K562 (cell line): ENCODE results near the gene NUPR1. TPM values are rescaled to one million over a fixed set of nuclear protein-coding genes. Genes with fewer than 3 reads are reported as not detected.

Source experiments
- GTF2E2 ChIP-seq: fragments of 200-800 bp; sonication (Bioruptor generic); IDR thresholded peaks from 2 replicates; pipeline ENCODE4 v1.6.1; 2016; ENCODE audit warnings: missing genetic modification characterization, missing compliant biosample characterization
- polyA plus RNA-seq, 8 experiments: library from polyadenylated mRNA; depleted of rRNA in 4 of 8; stranded (reverse) in 5 of 8; unstranded in 3 of 8; fragments of >200 nt; fragmentation: Nextera tagmentation in 2 of 8; fragmentation: Illumina TruSeq in 1 of 8; extraction: Ambion mirVana in 2 of 8; extraction: Trizol in 1 of 8; gene quantifications; 2 replicates each; pipeline versions ENCODE4 v1.2.1 to v1.2.3, GENCODE V29; 2011 to 2014; ENCODE audit warnings: inconsistent platforms in 1 of 8, missing spikeins in 1 of 8
- total RNA-seq, 7 experiments: library from RNA; depleted of rRNA in 6 of 7; stranded (reverse); fragments of >200 nt in 6 of 7; fragmentation: Illumina TruSeq in 2 of 7; extraction: Trizol in 2 of 7; gene quantifications; 2 replicates each; pipeline versions ENCODE4 v1.2.1 to v1.2.3, GENCODE V29; 2011 to 2021; ENCODE audit warnings: low replicate concordance in 1 of 7
- TF ChIP-seq, protein P1 (sequence below): fragments of 450-650 bp; IDR thresholded peaks from 2 replicates; pipeline ENCODE4 v1.6.1; 2016; ENCODE audit warnings: mild to moderate bottlenecking, moderate library complexity

NUPR1 gene
- total and polyA plus RNA-seq, 9 of the 15 experiments (the other 6 are each of a cell fraction or from before 2014, with no cell fraction given): 0.07 to 1.5 (median 0.27) TPM

- TF ChIP-seq, protein P1, sequence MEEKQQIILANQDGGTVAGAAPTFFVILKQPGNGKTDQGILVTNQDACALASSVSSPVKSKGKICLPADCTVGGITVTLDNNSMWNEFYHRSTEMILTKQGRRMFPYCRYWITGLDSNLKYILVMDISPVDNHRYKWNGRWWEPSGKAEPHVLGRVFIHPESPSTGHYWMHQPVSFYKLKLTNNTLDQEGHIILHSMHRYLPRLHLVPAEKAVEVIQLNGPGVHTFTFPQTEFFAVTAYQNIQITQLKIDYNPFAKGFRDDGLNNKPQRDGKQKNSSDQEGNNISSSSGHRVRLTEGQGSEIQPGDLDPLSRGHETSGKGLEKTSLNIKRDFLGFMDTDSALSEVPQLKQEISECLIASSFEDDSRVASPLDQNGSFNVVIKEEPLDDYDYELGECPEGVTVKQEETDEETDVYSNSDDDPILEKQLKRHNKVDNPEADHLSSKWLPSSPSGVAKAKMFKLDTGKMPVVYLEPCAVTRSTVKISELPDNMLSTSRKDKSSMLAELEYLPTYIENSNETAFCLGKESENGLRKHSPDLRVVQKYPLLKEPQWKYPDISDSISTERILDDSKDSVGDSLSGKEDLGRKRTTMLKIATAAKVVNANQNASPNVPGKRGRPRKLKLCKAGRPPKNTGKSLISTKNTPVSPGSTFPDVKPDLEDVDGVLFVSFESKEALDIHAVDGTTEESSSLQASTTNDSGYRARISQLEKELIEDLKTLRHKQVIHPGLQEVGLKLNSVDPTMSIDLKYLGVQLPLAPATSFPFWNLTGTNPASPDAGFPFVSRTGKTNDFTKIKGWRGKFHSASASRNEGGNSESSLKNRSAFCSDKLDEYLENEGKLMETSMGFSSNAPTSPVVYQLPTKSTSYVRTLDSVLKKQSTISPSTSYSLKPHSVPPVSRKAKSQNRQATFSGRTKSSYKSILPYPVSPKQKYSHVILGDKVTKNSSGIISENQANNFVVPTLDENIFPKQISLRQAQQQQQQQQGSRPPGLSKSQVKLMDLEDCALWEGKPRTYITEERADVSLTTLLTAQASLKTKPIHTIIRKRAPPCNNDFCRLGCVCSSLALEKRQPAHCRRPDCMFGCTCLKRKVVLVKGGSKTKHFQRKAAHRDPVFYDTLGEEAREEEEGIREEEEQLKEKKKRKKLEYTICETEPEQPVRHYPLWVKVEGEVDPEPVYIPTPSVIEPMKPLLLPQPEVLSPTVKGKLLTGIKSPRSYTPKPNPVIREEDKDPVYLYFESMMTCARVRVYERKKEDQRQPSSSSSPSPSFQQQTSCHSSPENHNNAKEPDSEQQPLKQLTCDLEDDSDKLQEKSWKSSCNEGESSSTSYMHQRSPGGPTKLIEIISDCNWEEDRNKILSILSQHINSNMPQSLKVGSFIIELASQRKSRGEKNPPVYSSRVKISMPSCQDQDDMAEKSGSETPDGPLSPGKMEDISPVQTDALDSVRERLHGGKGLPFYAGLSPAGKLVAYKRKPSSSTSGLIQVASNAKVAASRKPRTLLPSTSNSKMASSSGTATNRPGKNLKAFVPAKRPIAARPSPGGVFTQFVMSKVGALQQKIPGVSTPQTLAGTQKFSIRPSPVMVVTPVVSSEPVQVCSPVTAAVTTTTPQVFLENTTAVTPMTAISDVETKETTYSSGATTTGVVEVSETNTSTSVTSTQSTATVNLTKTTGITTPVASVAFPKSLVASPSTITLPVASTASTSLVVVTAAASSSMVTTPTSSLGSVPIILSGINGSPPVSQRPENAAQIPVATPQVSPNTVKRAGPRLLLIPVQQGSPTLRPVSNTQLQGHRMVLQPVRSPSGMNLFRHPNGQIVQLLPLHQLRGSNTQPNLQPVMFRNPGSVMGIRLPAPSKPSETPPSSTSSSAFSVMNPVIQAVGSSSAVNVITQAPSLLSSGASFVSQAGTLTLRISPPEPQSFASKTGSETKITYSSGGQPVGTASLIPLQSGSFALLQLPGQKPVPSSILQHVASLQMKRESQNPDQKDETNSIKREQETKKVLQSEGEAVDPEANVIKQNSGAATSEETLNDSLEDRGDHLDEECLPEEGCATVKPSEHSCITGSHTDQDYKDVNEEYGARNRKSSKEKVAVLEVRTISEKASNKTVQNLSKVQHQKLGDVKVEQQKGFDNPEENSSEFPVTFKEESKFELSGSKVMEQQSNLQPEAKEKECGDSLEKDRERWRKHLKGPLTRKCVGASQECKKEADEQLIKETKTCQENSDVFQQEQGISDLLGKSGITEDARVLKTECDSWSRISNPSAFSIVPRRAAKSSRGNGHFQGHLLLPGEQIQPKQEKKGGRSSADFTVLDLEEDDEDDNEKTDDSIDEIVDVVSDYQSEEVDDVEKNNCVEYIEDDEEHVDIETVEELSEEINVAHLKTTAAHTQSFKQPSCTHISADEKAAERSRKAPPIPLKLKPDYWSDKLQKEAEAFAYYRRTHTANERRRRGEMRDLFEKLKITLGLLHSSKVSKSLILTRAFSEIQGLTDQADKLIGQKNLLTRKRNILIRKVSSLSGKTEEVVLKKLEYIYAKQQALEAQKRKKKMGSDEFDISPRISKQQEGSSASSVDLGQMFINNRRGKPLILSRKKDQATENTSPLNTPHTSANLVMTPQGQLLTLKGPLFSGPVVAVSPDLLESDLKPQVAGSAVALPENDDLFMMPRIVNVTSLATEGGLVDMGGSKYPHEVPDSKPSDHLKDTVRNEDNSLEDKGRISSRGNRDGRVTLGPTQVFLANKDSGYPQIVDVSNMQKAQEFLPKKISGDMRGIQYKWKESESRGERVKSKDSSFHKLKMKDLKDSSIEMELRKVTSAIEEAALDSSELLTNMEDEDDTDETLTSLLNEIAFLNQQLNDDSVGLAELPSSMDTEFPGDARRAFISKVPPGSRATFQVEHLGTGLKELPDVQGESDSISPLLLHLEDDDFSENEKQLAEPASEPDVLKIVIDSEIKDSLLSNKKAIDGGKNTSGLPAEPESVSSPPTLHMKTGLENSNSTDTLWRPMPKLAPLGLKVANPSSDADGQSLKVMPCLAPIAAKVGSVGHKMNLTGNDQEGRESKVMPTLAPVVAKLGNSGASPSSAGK: no peak
- 0 out of 2 replicates have a peak, but pooled peaks have one; percentile 43 for TF ChIP-seq GTF2E2 (tag)
These were observed 626 bp downstream of the NUPR1 start (continued) for GRCh38 chr16:28537964-28538732.
